ENCODE data around the gene MYO15A.

- no peak for TF ChIP-seq TAF1 (IDR thresholded peaks at IDR 0.05; ENCODE audit: borderline replicate concordance, insufficient read depth, low read length)
- no peak for TF ChIP-seq REST (IDR thresholded peaks at IDR 0.05; ENCODE audit: insufficient read depth in 1 of 2, low read depth in 2 of 2, low read length in 2 of 2)
These were observed 105.2 kb downstream of the MYO15A start for GRCh38 chr17:18213666-18214270.

All from PFSK-1 (cell line).